ENCODE measurements around the gene OAT.
"Not testable (repeated sequence)": the region's sequence is repeated elsewhere in the genome, so short reads cannot be mapped to it uniquely, and the experiment has no call there.

- TF ChIP-seq, protein P1, sequence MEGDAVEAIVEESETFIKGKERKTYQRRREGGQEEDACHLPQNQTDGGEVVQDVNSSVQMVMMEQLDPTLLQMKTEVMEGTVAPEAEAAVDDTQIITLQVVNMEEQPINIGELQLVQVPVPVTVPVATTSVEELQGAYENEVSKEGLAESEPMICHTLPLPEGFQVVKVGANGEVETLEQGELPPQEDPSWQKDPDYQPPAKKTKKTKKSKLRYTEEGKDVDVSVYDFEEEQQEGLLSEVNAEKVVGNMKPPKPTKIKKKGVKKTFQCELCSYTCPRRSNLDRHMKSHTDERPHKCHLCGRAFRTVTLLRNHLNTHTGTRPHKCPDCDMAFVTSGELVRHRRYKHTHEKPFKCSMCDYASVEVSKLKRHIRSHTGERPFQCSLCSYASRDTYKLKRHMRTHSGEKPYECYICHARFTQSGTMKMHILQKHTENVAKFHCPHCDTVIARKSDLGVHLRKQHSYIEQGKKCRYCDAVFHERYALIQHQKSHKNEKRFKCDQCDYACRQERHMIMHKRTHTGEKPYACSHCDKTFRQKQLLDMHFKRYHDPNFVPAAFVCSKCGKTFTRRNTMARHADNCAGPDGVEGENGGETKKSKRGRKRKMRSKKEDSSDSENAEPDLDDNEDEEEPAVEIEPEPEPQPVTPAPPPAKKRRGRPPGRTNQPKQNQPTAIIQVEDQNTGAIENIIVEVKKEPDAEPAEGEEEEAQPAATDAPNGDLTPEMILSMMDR (IDR thresholded peaks at IDR 0.05), result not testable (repeated sequence)
- TF ChIP-seq POLR2A (IDR thresholded peaks at IDR 0.05; ENCODE audit: low read length); CEBPB (IDR thresholded peaks at IDR 0.05); MYC (IDR thresholded peaks at IDR 0.05; ENCODE audit: borderline replicate concordance, low read length); KDM1A (IDR thresholded peaks at IDR 0.05; ENCODE audit: low read depth): not testable (repeated sequence)
Measured at GRCh38 chr10:124435683-124436082, 17.0 kb upstream of the OAT start.

All from A549 (cell line).